Measurements from ENCODE around the gene ALKBH1.

GRCh38 chr14:77642407-77642806 is 65.4 kb downstream of the ALKBH1 start:
- TF ChIP-seq, protein P1, sequence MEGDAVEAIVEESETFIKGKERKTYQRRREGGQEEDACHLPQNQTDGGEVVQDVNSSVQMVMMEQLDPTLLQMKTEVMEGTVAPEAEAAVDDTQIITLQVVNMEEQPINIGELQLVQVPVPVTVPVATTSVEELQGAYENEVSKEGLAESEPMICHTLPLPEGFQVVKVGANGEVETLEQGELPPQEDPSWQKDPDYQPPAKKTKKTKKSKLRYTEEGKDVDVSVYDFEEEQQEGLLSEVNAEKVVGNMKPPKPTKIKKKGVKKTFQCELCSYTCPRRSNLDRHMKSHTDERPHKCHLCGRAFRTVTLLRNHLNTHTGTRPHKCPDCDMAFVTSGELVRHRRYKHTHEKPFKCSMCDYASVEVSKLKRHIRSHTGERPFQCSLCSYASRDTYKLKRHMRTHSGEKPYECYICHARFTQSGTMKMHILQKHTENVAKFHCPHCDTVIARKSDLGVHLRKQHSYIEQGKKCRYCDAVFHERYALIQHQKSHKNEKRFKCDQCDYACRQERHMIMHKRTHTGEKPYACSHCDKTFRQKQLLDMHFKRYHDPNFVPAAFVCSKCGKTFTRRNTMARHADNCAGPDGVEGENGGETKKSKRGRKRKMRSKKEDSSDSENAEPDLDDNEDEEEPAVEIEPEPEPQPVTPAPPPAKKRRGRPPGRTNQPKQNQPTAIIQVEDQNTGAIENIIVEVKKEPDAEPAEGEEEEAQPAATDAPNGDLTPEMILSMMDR (IDR thresholded peaks at IDR 0.05), result no peak
- no peak for TF ChIP-seq POLR2AphosphoS5 (IDR thresholded peaks at IDR 0.05)
